Colonic mucosa (tissue), 4 donors: ENCODE results near the gene ANKRD24. TPM values are rescaled to one million over a fixed set of nuclear protein-coding genes. Genes with fewer than 3 reads are reported as not detected.

Source experiments
- DNase-seq: peaks from one replicate; pipeline ENCODE4 v3.0.0-alpha.2; 2020
- H3K27ac ChIP-seq: fragments of 200-600 bp; one replicate; pipeline ENCODE4 v1.8.0; 2021
- H3K27me3 ChIP-seq: fragments of 200-600 bp; one replicate; pipeline ENCODE4 v1.8.0; 2021
- H3K36me3 ChIP-seq: fragments of 200-600 bp; one replicate; pipeline ENCODE4 v1.8.0; 2021
- H3K4me1 ChIP-seq: fragments of 200-600 bp; one replicate; pipeline ENCODE4 v1.8.0; 2021; ENCODE audit warnings: mild to moderate bottlenecking
- H3K4me3 ChIP-seq: fragments of 200-600 bp; one replicate; pipeline ENCODE4 v1.8.0; 2021
- H3K9ac ChIP-seq, 2 donors: one replicate each; pipeline ENCODE4 v1.7.0; 2013; ENCODE audit warnings: control low read depth in 2 of 2, low read depth in 2 of 2, low read length in 2 of 2
- H3K9me3 ChIP-seq: fragments of 200-600 bp; one replicate; pipeline ENCODE4 v1.8.0; 2021
- CTCF ChIP-seq: fragments of 200-600 bp; IDR thresholded peaks from one replicate; pipeline ENCODE4 v1.8.0; 2022; ENCODE audit warnings: antibody characterized with exemption, mild to moderate bottlenecking
- intact Hi-C: fragments of 100-400 bp; cut with DNase I; formaldehyde crosslinking; loops from one replicate; pipeline ENCODE4 v1.14.1; 2022
- total RNA-seq, 2 donors: library from RNA; stranded (reverse); fragmentation: NEBNext Ultra II Directional in 1 of 2; extraction: Animal tissue kit (Norgen Biotek cat#: 25700) in 1 of 2; gene quantifications; one replicate each; pipeline ENCODE4 v1.2.1, GENCODE V29; 2021
- donor health status: healthy.
- donor health status: DM: no; HTN: no; CAD: no.
- donor health status: DM: no; HTN: no; CAD: no.

The ANKRD24 gene
- total RNA-seq, 2 donors from 2014 or later: 0.35 to 1.8 TPM

- Histone ChIP-seq H3K4me1 (no peaks in the 10 kb centered on the region), H3K9me3 (no peaks in the 10 kb centered on the region), H3K4me3 (no peak overlapping the region), H3K27ac (no peak overlapping the region), H3K27me3 (no peaks in the 10 kb centered on the region), H3K36me3 (no peaks in the 10 kb centered on the region), H3K9ac (no peak overlapping the region)
- no peak for DNase-seq
- intact Hi-C loops: no loop called here
- no peak for TF ChIP-seq CTCF
Observed at GRCh38 chr19:4220188-4220587, 37.7 kb downstream of the ANKRD24 start.

GRCh38 chr19:4224470-4224869 lies 42.0 kb downstream of the ANKRD24 start:
- TF ChIP-seq CTCF: no peak
- intact Hi-C loops: no loop called here

GRCh38 chr19:4225885-4226284 lies 43.4 kb downstream of the ANKRD24 start:
- no peak for DNase-seq
- H3K9ac ChIP-seq: no peak overlapping the region
- intact Hi-C loops: no loop called here

More at GRCh38 chr19:4224470-4224869, 42.0 kb downstream of the ANKRD24 start:
- no peak overlapping the region for H3K27ac ChIP-seq
- H3K9ac ChIP-seq: no peak overlapping the region
- H3K9me3 ChIP-seq: no peaks in the 10 kb centered on the region
- H3K4me1 ChIP-seq: no peaks in the 10 kb centered on the region
- no peaks in the 10 kb centered on the region for H3K36me3 ChIP-seq
- DNase-seq: no peak
- peaks cover 6% of the 10 kb centered on the region for H3K27me3 ChIP-seq
- H3K4me3 ChIP-seq: no peak overlapping the region

GRCh38 chr19:4227771-4228170 lies 45.3 kb downstream of the ANKRD24 start:
- H3K4me3 ChIP-seq: no peak overlapping the region
- H3K27ac ChIP-seq: no peak overlapping the region
- no peaks in the 10 kb centered on the region for H3K4me1 ChIP-seq
- H3K9me3 ChIP-seq: no peaks in the 10 kb centered on the region
- intact Hi-C loops: no loop called here
- no peak for DNase-seq
- peaks cover 6% of the 10 kb centered on the region for H3K27me3 ChIP-seq
- TF ChIP-seq CTCF: no peak
- H3K36me3 ChIP-seq: no peaks in the 10 kb centered on the region
- no peak overlapping the region for H3K9ac ChIP-seq

More at GRCh38 chr19:4225885-4226284, 43.4 kb downstream of the ANKRD24 start:
- no peaks in the 10 kb centered on the region for H3K9me3 ChIP-seq
- H3K4me3 ChIP-seq: no peak overlapping the region
- H3K27me3 ChIP-seq: peaks cover 6% of the 10 kb centered on the region
- no peak overlapping the region for H3K27ac ChIP-seq
- TF ChIP-seq CTCF: no peak
- no peaks in the 10 kb centered on the region for H3K4me1 ChIP-seq
- H3K36me3 ChIP-seq: no peaks in the 10 kb centered on the region

- Histone ChIP-seq H3K27ac (no peak overlapping the region), H3K9ac (no peak overlapping the region), H3K9me3 (no peaks in the 10 kb centered on the region), H3K36me3 (no peaks in the 10 kb centered on the region), H3K4me1 (no peaks in the 10 kb centered on the region), H3K27me3 (peaks cover 6% of the 10 kb centered on the region), H3K4me3 (no peak overlapping the region)
- no peak for DNase-seq
- intact Hi-C loops: no loop called here
- no peak for TF ChIP-seq CTCF
Observed at GRCh38 chr19:4228765-4229178, 46.3 kb downstream of the ANKRD24 start.
